NB4 (cell line): ENCODE measurements around the gene UNC5B.

ENCODE experiments used
- DNase-seq: peaks from one replicate; pipeline ENCODE4 v3.0.0; 2010; ENCODE audit warnings: low read depth
- H3K4me3 ChIP-seq: one replicate; pipeline ENCODE4 v1.5.1; 2011; ENCODE audit warnings: mild to moderate bottlenecking, low read depth, low read length, moderate library complexity
- CTCF ChIP-seq: IDR thresholded peaks from one replicate; pipeline ENCODE4 v1.5.1; 2012; ENCODE audit warnings: low read depth, low read length
- MAX ChIP-seq: IDR thresholded peaks from 2 replicates; pipeline ENCODE4 v1.6.1; 2011; ENCODE audit warnings: low read depth, low read length
- MYC ChIP-seq: IDR thresholded peaks from 2 replicates; pipeline ENCODE4 v1.6.1; 2011; ENCODE audit warnings: low read depth, low read length
- POLR2A ChIP-seq: IDR thresholded peaks from 2 replicates; pipeline ENCODE4 v1.6.1; 2011; ENCODE audit warnings: mild to moderate bottlenecking; ENCODE audit not compliant: insufficient read length; ENCODE audit errors: extremely low read depth

Gene UNC5B

GRCh38 chr10:71184421-71184820 is 27.9 kb upstream of the UNC5B start:
- TF ChIP-seq MYC (no peak), POLR2A (no peak), MAX (no peak), CTCF (no peak)
- DNase-seq: no peak
- no peak overlapping the region for H3K4me3 ChIP-seq

GRCh38 chr10:71185209-71185608 is 27.2 kb upstream of the UNC5B start:
- TF ChIP-seq CTCF (no peak), POLR2A (no peak), MAX (no peak), MYC (no peak)
- DNase-seq: no peak
- H3K4me3 ChIP-seq: no peak overlapping the region

- no peak for DNase-seq
- H3K4me3 ChIP-seq: no peak overlapping the region
- TF ChIP-seq CTCF: no peak
- no peak for TF ChIP-seq MYC
- no peak for TF ChIP-seq POLR2A
- TF ChIP-seq MAX: no peak
Measured at GRCh38 chr10:71187197-71187596, 25.2 kb upstream of the UNC5B start.

GRCh38 chr10:71187600-71187999 is 24.8 kb upstream of the UNC5B start:
- TF ChIP-seq CTCF: no peak
- no peak overlapping the region for H3K4me3 ChIP-seq
- no peak for DNase-seq

- TF ChIP-seq MAX (no peak), POLR2A (no peak), CTCF (no peak), MYC (no peak)
Measured at GRCh38 chr10:71188201-71188600, 24.2 kb upstream of the UNC5B start.

GRCh38 chr10:71191019-71191418 is 21.4 kb upstream of the UNC5B start:
- no peak for TF ChIP-seq CTCF
- TF ChIP-seq MAX: no peak
- no peak for TF ChIP-seq POLR2A
- TF ChIP-seq MYC: no peak
- DNase-seq: no peak
- no peak overlapping the region for H3K4me3 ChIP-seq

More at GRCh38 chr10:71188201-71188600, 24.2 kb upstream of the UNC5B start:
- no peak for DNase-seq
- no peak overlapping the region for H3K4me3 ChIP-seq
